HCT116 (cell line): ENCODE measurements around the gene SETD3.

Experiments
- CBX3 ChIP-seq: IDR thresholded peaks from 2 replicates; pipeline ENCODE4 v1.6.1; 2012; ENCODE audit warnings: low read depth
- EZH2 ChIP-seq: fragments of 200-600 bp; sonication (generic); IDR thresholded peaks from 2 replicates; pipeline ENCODE4 v1.6.1; 2017; ENCODE audit warnings: antibody characterized with exemption, mixed run types
- EZH2phosphoT487 ChIP-seq: fragments of 200-600 bp; IDR thresholded peaks from 2 replicates; pipeline ENCODE4 v1.6.1; 2018; ENCODE audit warnings: antibody characterized with exemption, borderline replicate concordance
- POLR2A ChIP-seq: IDR thresholded peaks from 2 replicates; pipeline ENCODE4 v1.7.0; 2011; ENCODE audit warnings: borderline replicate concordance; ENCODE audit not compliant: insufficient read depth, insufficient read length; ENCODE audit errors: extremely low read depth
- POLR2AphosphoS5 ChIP-seq: IDR thresholded peaks from 2 replicates; pipeline ENCODE4 v1.6.1; 2011; ENCODE audit warnings: mild to moderate bottlenecking, low read depth, low read length, moderate library complexity
- REST ChIP-seq: IDR thresholded peaks from 2 replicates; pipeline ENCODE4 v1.6.1; 2012; ENCODE audit warnings: low read depth
- YY1 ChIP-seq: IDR thresholded peaks from 2 replicates; pipeline ENCODE4 v1.6.1; 2011; ENCODE audit warnings: low read length, low read depth, moderate library complexity, mild to moderate bottlenecking; ENCODE audit not compliant: insufficient replicate concordance; ENCODE audit errors: extremely low read depth
- ZNF274 ChIP-seq: fragments of 200-500 bp; sonication (Bioruptor generic); IDR thresholded peaks from 2 replicates; pipeline ENCODE4 v1.6.1; 2014; ENCODE audit warnings: mild to moderate bottlenecking, low read depth, low read length, inconsistent platforms
- TF ChIP-seq, protein P1 (sequence below), 3 experiments: fragments of 200-600 bp in 1 of 3; sonication (generic) in 1 of 3; IDR thresholded peaks in 2 of 3; conservative IDR thresholded peaks in 1 of 3; 2 replicates each; pipeline ENCODE4 v1.5.1; 2012 to 2017; ENCODE audit warnings: low read depth in 2 of 3, low read length in 2 of 3, antibody characterized with exemption in 1 of 3, borderline replicate concordance in 1 of 3, control low read depth in 1 of 3, mild to moderate bottlenecking in 1 of 3, mixed read lengths in 1 of 3, mixed run types in 1 of 3, moderate library complexity in 1 of 3; ENCODE audit not compliant: insufficient read depth in 1 of 3
- TF ChIP-seq, protein P2 (sequence below): IDR thresholded peaks from 2 replicates; pipeline ENCODE4 v1.6.1; 2012

- TF ChIP-seq YY1 (no peak), ZNF274 (no peak), REST (no peak), POLR2AphosphoS5 (no peak), CBX3 (no peak), EZH2phosphoT487 (no peak), EZH2 (no peak), POLR2A (no peak)
- TF ChIP-seq, protein P1, sequence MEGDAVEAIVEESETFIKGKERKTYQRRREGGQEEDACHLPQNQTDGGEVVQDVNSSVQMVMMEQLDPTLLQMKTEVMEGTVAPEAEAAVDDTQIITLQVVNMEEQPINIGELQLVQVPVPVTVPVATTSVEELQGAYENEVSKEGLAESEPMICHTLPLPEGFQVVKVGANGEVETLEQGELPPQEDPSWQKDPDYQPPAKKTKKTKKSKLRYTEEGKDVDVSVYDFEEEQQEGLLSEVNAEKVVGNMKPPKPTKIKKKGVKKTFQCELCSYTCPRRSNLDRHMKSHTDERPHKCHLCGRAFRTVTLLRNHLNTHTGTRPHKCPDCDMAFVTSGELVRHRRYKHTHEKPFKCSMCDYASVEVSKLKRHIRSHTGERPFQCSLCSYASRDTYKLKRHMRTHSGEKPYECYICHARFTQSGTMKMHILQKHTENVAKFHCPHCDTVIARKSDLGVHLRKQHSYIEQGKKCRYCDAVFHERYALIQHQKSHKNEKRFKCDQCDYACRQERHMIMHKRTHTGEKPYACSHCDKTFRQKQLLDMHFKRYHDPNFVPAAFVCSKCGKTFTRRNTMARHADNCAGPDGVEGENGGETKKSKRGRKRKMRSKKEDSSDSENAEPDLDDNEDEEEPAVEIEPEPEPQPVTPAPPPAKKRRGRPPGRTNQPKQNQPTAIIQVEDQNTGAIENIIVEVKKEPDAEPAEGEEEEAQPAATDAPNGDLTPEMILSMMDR (IDR thresholded peaks at IDR 0.05 in 2 of 3, conservative IDR thresholded peaks at IDR 0.05 in 1 of 3; ENCODE audit: borderline replicate concordance in 1 of 3, insufficient read depth in 1 of 3, low read depth in 2 of 3, low read length in 2 of 3), result no peak
- TF ChIP-seq, protein P2, sequence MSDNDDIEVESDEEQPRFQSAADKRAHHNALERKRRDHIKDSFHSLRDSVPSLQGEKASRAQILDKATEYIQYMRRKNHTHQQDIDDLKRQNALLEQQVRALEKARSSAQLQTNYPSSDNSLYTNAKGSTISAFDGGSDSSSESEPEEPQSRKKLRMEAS, result no peak
Measured at GRCh38 chr14:99381688-99382060, 99.0 kb downstream of the SETD3 start.
